Esophagus muscularis mucosa (tissue), 4 donors: ENCODE data around the gene LDAH. TPM values are rescaled to one million over a fixed set of nuclear protein-coding genes. Genes with fewer than 3 reads are reported as not detected.
A peak's percentile ranks its signal among the peaks of the same experiment; 100 is the strongest.
"Not testable (repeated sequence)": the region's sequence is repeated elsewhere in the genome, so short reads cannot be mapped to it uniquely, and the experiment has no call there.

Experiments
- DNase-seq: peaks from one replicate; pipeline ENCODE4 v3.0.0-alpha.2; 2017; ENCODE audit errors: extremely low spot score
- H3K27ac ChIP-seq, 4 donors: fragments of 200-600 bp; sonication (generic); replicated peaks in 1 of 4; 1 replicate in 3 of 4; 2 replicates in 1 of 4; pipeline ENCODE4 v1.5.1; 2016 to 2019; ENCODE audit warnings: mild to moderate bottlenecking in 1 of 4
- H3K27me3 ChIP-seq, 4 donors: fragments of 200-600 bp; sonication (generic); one replicate each; pipeline versions ENCODE4 v1.5.1 to v1.6.0; 2016 to 2019
- H3K36me3 ChIP-seq, 4 donors: fragments of 200-600 bp; sonication (generic); one replicate each; pipeline ENCODE4 v1.5.1; 2016 to 2019
- H3K4me1 ChIP-seq, 4 donors: fragments of 200-600 bp; sonication (generic); one replicate each; pipeline ENCODE4 v1.5.1; 2016 to 2019
- H3K4me3 ChIP-seq, 4 donors: fragments of 200-600 bp; sonication (generic); 1 replicate in 2 of 4; 2 replicates in 2 of 4; pipeline ENCODE4 v1.5.1; 2016 to 2019; ENCODE audit warnings: mild to moderate bottlenecking in 4 of 4, moderate library complexity in 1 of 4
- H3K9me3 ChIP-seq, 4 donors: fragments of 200-600 bp; sonication (generic); 1 replicate in 3 of 4; 2 replicates in 1 of 4; pipeline ENCODE4 v1.5.1; 2016 to 2019
- CTCF ChIP-seq, 3 experiments: fragments of 200-600 bp in 2 of 3; fragments of 450-650 bp in 1 of 3; sonication (generic) in 2 of 3; IDR thresholded peaks; one replicate each; pipeline ENCODE4 v1.5.1; 2017 to 2019; ENCODE audit warnings: antibody characterized with exemption in 3 of 3, mild to moderate bottlenecking in 2 of 3, moderate library complexity in 1 of 3
- EP300 ChIP-seq: sonication (generic); formaldehyde crosslinking; IDR thresholded peaks from one replicate; pipeline ENCODE4 v1.6.1; 2017; ENCODE audit warnings: antibody characterized with exemption
- POLR2A ChIP-seq: fragments of 450-650 bp; IDR thresholded peaks from one replicate; pipeline ENCODE4 v1.6.1; 2017; ENCODE audit warnings: antibody characterized with exemption, moderate library complexity, mild to moderate bottlenecking, low read depth
- POLR2AphosphoS5 ChIP-seq, 2 donors: sonication (generic); formaldehyde crosslinking; IDR thresholded peaks; one replicate each; pipeline ENCODE4 v1.6.1; 2017; ENCODE audit warnings: antibody characterized with exemption in 2 of 2
- WGBS: methylation state at CpG from one replicate; pipeline ENCODE4 v1.1.5; 2018; 5-methylcytosine and 5-hydroxymethylcytosine counted together
- intact Hi-C: fragments of 100-400 bp; cut with DNase I; formaldehyde crosslinking; loops from one replicate; pipeline ENCODE4 v1.15.1; 2023
- total RNA-seq, 4 donors: library from RNA; depleted of rRNA; stranded (reverse); fragments of >200 nt; gene quantifications; one replicate each; pipeline versions ENCODE4 v1.1.0 to v1.2.1, GENCODE V29; 2016

Gene LDAH
- total RNA-seq, 4 donors from 2014 or later, result 7.9 to 13.7 (median 11.9) TPM

- H3K36me3 ChIP-seq, result peaks cover 0 to 3% (median 0%) of the 10 kb centered on the region in 4 donors
- H3K4me1 ChIP-seq, result no peaks in the 10 kb centered on the region
- H3K4me3 ChIP-seq, result no peak overlapping the region
- H3K27me3 ChIP-seq, result no peaks in the 10 kb centered on the region
- no peaks in the 10 kb centered on the region for H3K9me3 ChIP-seq
- intact Hi-C loops, result no loop called here
- TF ChIP-seq EP300 (no peak), CTCF (IDR thresholded peaks at IDR 0.05) (no peak), POLR2AphosphoS5 (IDR thresholded peaks at IDR 0.05) (no peak), POLR2A (no peak)
- H3K27ac ChIP-seq, result no peak overlapping the region
- DNase-seq, result no peak
Measured at GRCh38 chr2:20803974-20804373, 18.9 kb downstream of the LDAH start.

GRCh38 chr2:20803226-20803682 lies 19.6 kb downstream of the LDAH start:
- TF ChIP-seq POLR2AphosphoS5 (IDR thresholded peaks at IDR 0.05), result no peak
- intact Hi-C loops, result no loop called here
- Histone ChIP-seq H3K4me3 (no peak overlapping the region), H3K27ac (no peak overlapping the region), H3K4me1 (no peaks in the 10 kb centered on the region), H3K9me3 (no peaks in the 10 kb centered on the region), H3K27me3 (no peaks in the 10 kb centered on the region), H3K36me3 (peaks cover 0 to 3% (median 0%) of the 10 kb centered on the region in 4 donors)
- WGBS, result 97% methylated on average over 4 of the region's 4 CpGs
- no peak for DNase-seq

- Histone ChIP-seq H3K27ac (no peak overlapping the region), H3K4me3 (no peak overlapping the region), H3K4me1 (peaks cover 0 to 4% (median 0%) of the 10 kb centered on the region in 4 donors), H3K9me3 (no peaks in the 10 kb centered on the region), H3K27me3 (no peaks in the 10 kb centered on the region), H3K36me3 (peaks cover 0 to 6% (median 0%) of the 10 kb centered on the region in 4 donors)
- TF ChIP-seq EP300, result no peak
- no peak for TF ChIP-seq CTCF (IDR thresholded peaks at IDR 0.05)
- TF ChIP-seq POLR2A, result no peak
- TF ChIP-seq POLR2AphosphoS5 (IDR thresholded peaks at IDR 0.05), result no peak
- DNase-seq, result no peak
- intact Hi-C loops, result no loop called here
- WGBS, result 88% methylated on average over 3 of the region's 3 CpGs
Measured at GRCh38 chr2:20797096-20797495, 25.8 kb downstream of the LDAH start.

- WGBS, result 100% methylated on average over 1 of the region's 1 CpG
- intact Hi-C loops, result no loop called here
- H3K36me3 ChIP-seq, result peaks cover 0 to 6% (median 0%) of the 10 kb centered on the region in 4 donors
- H3K27me3 ChIP-seq, result no peaks in the 10 kb centered on the region
- no peak overlapping the region for H3K27ac ChIP-seq
- H3K4me3 ChIP-seq, result no peak overlapping the region
- no peaks in the 10 kb centered on the region for H3K9me3 ChIP-seq
- TF ChIP-seq CTCF (IDR thresholded peaks at IDR 0.05), result no peak
- TF ChIP-seq EP300, result no peak
- no peak for TF ChIP-seq POLR2AphosphoS5 (IDR thresholded peaks at IDR 0.05)
- no peak for TF ChIP-seq POLR2A
- peaks cover 0 to 4% (median 0%) of the 10 kb centered on the region in 4 donors for H3K4me1 ChIP-seq
- DNase-seq, result no peak
Measured at GRCh38 chr2:20796374-20796791, 26.5 kb downstream of the LDAH start.

- peaks cover 0 to 12% (median 6%) of the 10 kb centered on the region in 4 donors for H3K36me3 ChIP-seq
- 97% methylated on average over 3 of the region's 3 CpGs for WGBS
- H3K9me3 ChIP-seq, DNase-seq, H3K27ac ChIP-seq, H3K4me3 ChIP-seq, H3K4me1 ChIP-seq, H3K27me3 ChIP-seq, intact Hi-C loops: not testable (repeated sequence)
Measured at GRCh38 chr2:20793944-20794343, 29.0 kb downstream of the LDAH start.

GRCh38 chr2:20781656-20782265 lies 41.1 kb downstream of the LDAH start:
- 86% methylated on average over 3 of the region's 3 CpGs for WGBS
- H3K27me3 ChIP-seq, result no peaks in the 10 kb centered on the region
- DNase-seq, result no peak
- H3K27ac ChIP-seq, result no peak overlapping the region
- peaks cover 0 to 12% (median 5%) of the 10 kb centered on the region in 4 donors for H3K36me3 ChIP-seq
- H3K4me3 ChIP-seq, result no peak overlapping the region
- TF ChIP-seq POLR2AphosphoS5 (IDR thresholded peaks at IDR 0.05) (no peak), CTCF (IDR thresholded peaks at IDR 0.05) (peak; percentile 51 to 67 (median 57))
- intact Hi-C loops, result loop anchor here (2.0 to 5.0 kb wide), 2 partner anchors 183 to 336 kb away; no protein-coding TSS in a partner anchor
- no peaks in the 10 kb centered on the region for H3K4me1 ChIP-seq
- no peaks in the 10 kb centered on the region for H3K9me3 ChIP-seq
